GM19468 (cell line): ENCODE data around the gene TRERF1.

Experiments used
- ATAC-seq: cut with Tn5 transposase; IDR thresholded peaks from one replicate; pipeline ENCODE4 v1.9.1; 2021; ENCODE audit warnings: mild to moderate bottlenecking, moderate library complexity, moderate number of reproducible peaks; ENCODE audit not compliant: unreplicated experiment; ENCODE audit errors: extremely low read depth

TRERF1 gene

GRCh38 chr6:42429042-42429585 is 22.6 kb downstream of the TRERF1 start:
- ATAC-seq, result no peak

GRCh38 chr6:42428326-42429041 is 23.2 kb downstream of the TRERF1 start:
- ATAC-seq, result no peak

- ATAC-seq, result no peak
These were observed 23.9 kb downstream of the TRERF1 start for GRCh38 chr6:42427871-42428270.

- ATAC-seq, result no peak
These were observed 25.5 kb downstream of the TRERF1 start for GRCh38 chr6:42426191-42426590.

- ATAC-seq, result no peak
These were observed 26.7 kb downstream of the TRERF1 start for GRCh38 chr6:42424906-42425474.

GRCh38 chr6:42423244-42423643 is 28.5 kb downstream of the TRERF1 start:
- ATAC-seq, result no peak

- ATAC-seq, result no peak
These were observed 31.0 kb downstream of the TRERF1 start for GRCh38 chr6:42420741-42421140.

GRCh38 chr6:42419490-42420280 is 32.0 kb downstream of the TRERF1 start:
- no peak for ATAC-seq

- no peak for ATAC-seq
These were observed 33.0 kb downstream of the TRERF1 start for GRCh38 chr6:42418724-42419123.

- ATAC-seq, result no peak
These were observed 34.0 kb downstream of the TRERF1 start for GRCh38 chr6:42417641-42418112.

GRCh38 chr6:42411406-42411805 is 40.3 kb downstream of the TRERF1 start:
- no peak for ATAC-seq

GRCh38 chr6:42410861-42411260 is 40.9 kb downstream of the TRERF1 start:
- ATAC-seq, result no peak

- ATAC-seq, result no peak
These were observed 42.1 kb downstream of the TRERF1 start for GRCh38 chr6:42409581-42409980.

- no peak for ATAC-seq
These were observed 44.3 kb downstream of the TRERF1 start for GRCh38 chr6:42407379-42407778.

GRCh38 chr6:42406306-42407280 is 45.1 kb downstream of the TRERF1 start:
- no peak for ATAC-seq

GRCh38 chr6:42405021-42405420 is 46.7 kb downstream of the TRERF1 start:
- ATAC-seq, result no peak

- no peak for ATAC-seq
These were observed 47.2 kb downstream of the TRERF1 start for GRCh38 chr6:42404484-42404883.

GRCh38 chr6:42403831-42404230 is 47.9 kb downstream of the TRERF1 start:
- no peak for ATAC-seq

- no peak for ATAC-seq
These were observed 48.3 kb downstream of the TRERF1 start for GRCh38 chr6:42403421-42403820.

- no peak for ATAC-seq
These were observed 49.5 kb downstream of the TRERF1 start for GRCh38 chr6:42402184-42402583.
